Activated CD4-positive, CD25-positive, alpha-beta regulatory T cell treated with anti-CD3 and anti-CD28 coated beads, Interleukin-2, amount 50 U/mL, for 24 hours (primary cell): Measurements from ENCODE around the gene ADAM8.
"Not testable (repeated sequence)": the region's sequence is repeated elsewhere in the genome, so short reads cannot be mapped to it uniquely, and the experiment has no call there.

Experiments
- ATAC-seq, 2 donors: fragments of 150-1000 bp; cut with Tn5 transposase; one replicate each; pipeline ENCODE4 v1.10.0; 2021; ENCODE audit warnings: mild to moderate bottlenecking in 1 of 2, moderate library complexity in 1 of 2

ADAM8 gene

GRCh38 chr10:133248334-133248715, 28.3 kb downstream of the ADAM8 start:
- no peak for ATAC-seq

- no peak for ATAC-seq
These were observed 28.9 kb downstream of the ADAM8 start for GRCh38 chr10:133247681-133248333.

- ATAC-seq: no peak
These were observed 30.4 kb downstream of the ADAM8 start for GRCh38 chr10:133246236-133246626.

- ATAC-seq: no peak
These were observed 31.0 kb downstream of the ADAM8 start for GRCh38 chr10:133245439-133246235.

- ATAC-seq: no peak
These were observed 33.1 kb downstream of the ADAM8 start for GRCh38 chr10:133243593-133243992.

- ATAC-seq: no peak
These were observed 33.9 kb downstream of the ADAM8 start for GRCh38 chr10:133242611-133243356.

- no peak for ATAC-seq
These were observed 35.0 kb downstream of the ADAM8 start for GRCh38 chr10:133241501-133242205.

GRCh38 chr10:133239990-133240389, 36.7 kb downstream of the ADAM8 start:
- no peak for ATAC-seq

GRCh38 chr10:133238466-133238804, 38.2 kb downstream of the ADAM8 start:
- ATAC-seq: no peak

GRCh38 chr10:133237588-133238465, 38.8 kb downstream of the ADAM8 start, which contains the start of gene VENTX:
Gene VENTX (plus strand): TSS chr10:133237855. CDS start chr10:133237915, 60 bp downstream.
- no peak for ATAC-seq

- ATAC-seq: no peak
These were observed 39.5 kb downstream of the ADAM8 start for GRCh38 chr10:133237241-133237587.

GRCh38 chr10:133236401-133237240, 40.0 kb downstream of the ADAM8 start:
- ATAC-seq: peak in 1 of 2 donors; percentile 26

GRCh38 chr10:133235932-133236331, 40.7 kb downstream of the ADAM8 start:
- ATAC-seq: no peak

- ATAC-seq: no peak
These were observed 41.3 kb downstream of the ADAM8 start for GRCh38 chr10:133235265-133235855.

- not testable (repeated sequence) for ATAC-seq
These were observed 41.9 kb downstream of the ADAM8 start for GRCh38 chr10:133234796-133235195.

GRCh38 chr10:133231946-133232574, 44.6 kb downstream of the ADAM8 start:
- ATAC-seq: no peak

- no peak for ATAC-seq
These were observed 45.3 kb downstream of the ADAM8 start for GRCh38 chr10:133231244-133231945.

- no peak for ATAC-seq
These were observed 46.1 kb downstream of the ADAM8 start for GRCh38 chr10:133230387-133231195.

GRCh38 chr10:133230044-133230361, 46.7 kb downstream of the ADAM8 start, which contains the start of gene UTF1:
Gene UTF1 (plus strand): TSS chr10:133230217. CDS start chr10:133230289, 72 bp downstream.
- ATAC-seq: no peak
